Fibroblast of mammary gland (primary cell): ENCODE results near the gene RASAL3.

Experiments
- DNase-seq: peaks from one replicate; pipeline ENCODE4 v3.0.0-alpha.2; 2010; ENCODE audit warnings: low read depth
- H3K4me3 ChIP-seq: 2 replicates; pipeline ENCODE4 v1.5.1; 2011; ENCODE audit warnings: low read depth, mild to moderate bottlenecking, low read length, moderate library complexity; ENCODE audit not compliant: control insufficient read depth
- CTCF ChIP-seq: conservative IDR thresholded peaks from 2 replicates; pipeline ENCODE4 v1.5.1; 2011; ENCODE audit warnings: low read depth, low read length, inconsistent platforms; ENCODE audit not compliant: control insufficient read depth, insufficient read depth

The RASAL3 gene

GRCh38 chr19:15464394-15465385 is at the start of gene RASAL3:
Gene RASAL3 (minus strand): TSS chr19:15464544. CDS start chr19:15464358, 186 bp downstream.
- TF ChIP-seq CTCF, result no peak
- no peak within 1 kb of the TSS for H3K4me3 ChIP-seq
- no peak for DNase-seq

- DNase-seq, result no peak
- no peak for TF ChIP-seq CTCF
- H3K4me3 ChIP-seq, result no peak overlapping the region
Measured at GRCh38 chr19:15511671-15512424, 47.5 kb upstream of the RASAL3 start.

GRCh38 chr19:15508035-15508710 is 43.8 kb upstream of the RASAL3 start, which contains the start of gene CYP4F22:
Gene CYP4F22 (plus strand): TSS chr19:15508525. CDS start chr19:15525337, 16,812 bp downstream.
- no peak for TF ChIP-seq CTCF
- H3K4me3 ChIP-seq, result no peak within 1 kb of the TSS
- DNase-seq, result no peak

- H3K4me3 ChIP-seq, result no peak overlapping the region
- DNase-seq, result no peak
- no peak for TF ChIP-seq CTCF
Measured at GRCh38 chr19:15507068-15508034, 43.0 kb upstream of the RASAL3 start.

GRCh38 chr19:15506074-15506571 is 41.8 kb upstream of the RASAL3 start:
- no peak for DNase-seq
- no peak overlapping the region for H3K4me3 ChIP-seq
- no peak for TF ChIP-seq CTCF
